ENCODE measurements around the gene ZNF397. TPM values are rescaled to one million over a fixed set of nuclear protein-coding genes. Genes with fewer than 3 reads are reported as not detected.

Gene ZNF397
- total RNA-seq, 1 experiment from 2014 or later = 35.3 TPM

DNA sequence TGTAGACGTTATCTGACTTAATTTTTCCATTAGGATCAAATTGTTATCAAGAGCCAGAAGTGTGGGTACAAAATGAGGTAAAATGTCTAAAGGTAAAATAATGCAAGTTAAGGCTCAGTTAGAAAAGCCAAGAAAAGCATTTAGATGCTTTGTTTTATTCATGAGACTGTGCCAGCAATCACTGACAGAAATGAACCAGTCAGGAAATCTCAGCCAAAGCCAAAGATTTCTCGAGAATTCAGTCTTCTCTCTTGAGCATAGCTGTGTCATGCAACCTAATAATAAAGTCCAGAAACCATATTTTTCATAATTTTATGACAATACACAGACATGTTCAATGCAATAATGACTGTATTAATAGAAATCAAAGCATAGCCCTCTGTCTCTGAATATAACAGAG, 43.5 kb upstream of the ZNF397 start:
- no peaks in the 10 kb centered on the region for H3K79me2 ChIP-seq (ENCODE audit: insufficient read depth, low read length)
- no peak overlapping the region for H3K27ac ChIP-seq (ENCODE audit: insufficient read length, low read depth, low read length)
- peaks cover 6% of the 10 kb centered on the region; the same call in 1 of the 2 replicates for H3K4me1 ChIP-seq (ENCODE audit: insufficient read depth, low read length)
- H4K91ac ChIP-seq (ENCODE audit: insufficient read length, low read depth, low read length) = no peak overlapping the region
- no peak overlapping the region for H2BK15ac ChIP-seq (ENCODE audit: low read depth, low read length)
- DNase-seq = no peak
- H3K23me2 ChIP-seq (ENCODE audit: insufficient read length, low read depth, low read length, poor library complexity, severe bottlenecking) = peaks cover 2% of the 10 kb centered on the region
- no peaks in the 10 kb centered on the region for H3K9me3 ChIP-seq (ENCODE audit: control insufficient read depth, low read depth, low read length)
- no peak overlapping the region for H3K4ac ChIP-seq (ENCODE audit: low read depth, low read length)
- no peak overlapping the region for H4K5ac ChIP-seq (ENCODE audit: insufficient read length, low read depth, low read length)
- H4K8ac ChIP-seq (replicated peaks; ENCODE audit: insufficient read length, low read depth, low read length) = no peak overlapping the region
- TF ChIP-seq, protein P1, sequence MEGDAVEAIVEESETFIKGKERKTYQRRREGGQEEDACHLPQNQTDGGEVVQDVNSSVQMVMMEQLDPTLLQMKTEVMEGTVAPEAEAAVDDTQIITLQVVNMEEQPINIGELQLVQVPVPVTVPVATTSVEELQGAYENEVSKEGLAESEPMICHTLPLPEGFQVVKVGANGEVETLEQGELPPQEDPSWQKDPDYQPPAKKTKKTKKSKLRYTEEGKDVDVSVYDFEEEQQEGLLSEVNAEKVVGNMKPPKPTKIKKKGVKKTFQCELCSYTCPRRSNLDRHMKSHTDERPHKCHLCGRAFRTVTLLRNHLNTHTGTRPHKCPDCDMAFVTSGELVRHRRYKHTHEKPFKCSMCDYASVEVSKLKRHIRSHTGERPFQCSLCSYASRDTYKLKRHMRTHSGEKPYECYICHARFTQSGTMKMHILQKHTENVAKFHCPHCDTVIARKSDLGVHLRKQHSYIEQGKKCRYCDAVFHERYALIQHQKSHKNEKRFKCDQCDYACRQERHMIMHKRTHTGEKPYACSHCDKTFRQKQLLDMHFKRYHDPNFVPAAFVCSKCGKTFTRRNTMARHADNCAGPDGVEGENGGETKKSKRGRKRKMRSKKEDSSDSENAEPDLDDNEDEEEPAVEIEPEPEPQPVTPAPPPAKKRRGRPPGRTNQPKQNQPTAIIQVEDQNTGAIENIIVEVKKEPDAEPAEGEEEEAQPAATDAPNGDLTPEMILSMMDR (conservative IDR thresholded peaks at IDR 0.05) = no peak
- no peaks in the 10 kb centered on the region for H3K9me3 Mint-ChIP-seq
- H3K9ac ChIP-seq (ENCODE audit: extremely low read depth, insufficient read length, low read length) = no peak overlapping the region
- no peak overlapping the region for H3K14ac ChIP-seq (ENCODE audit: insufficient read depth, low read length)
- no peak overlapping the region for H2BK5ac ChIP-seq (ENCODE audit: insufficient read length, low read length)
- no peak overlapping the region for H2BK20ac ChIP-seq (ENCODE audit: low read depth, low read length, poor library complexity, severe bottlenecking)
- no peaks in the 10 kb centered on the region for H3K27me3 ChIP-seq (ENCODE audit: insufficient read depth, low read length)
- H2AK5ac ChIP-seq (ENCODE audit: insufficient read length, low read length) = no peak overlapping the region
- H3K56ac ChIP-seq (ENCODE audit: insufficient read length, low read depth, low read length) = no peak overlapping the region
- H3K4me1 Mint-ChIP-seq = peaks cover 13 to 18% of the 10 kb centered on the region in 2 experiments
- H2BK120ac ChIP-seq (ENCODE audit: low read depth, low read length, poor library complexity, severe bottlenecking) = no peak overlapping the region
- H3K27ac Mint-ChIP-seq = no peak overlapping the region
- H3T11ph ChIP-seq (ENCODE audit: low read length) = no peak overlapping the region
- H3K4me3 Mint-ChIP-seq = no peak overlapping the region
- H4K20me1 ChIP-seq (ENCODE audit: control insufficient read depth, insufficient read depth, insufficient read length) = no peaks in the 10 kb centered on the region
- no peak overlapping the region for H3K23ac ChIP-seq (ENCODE audit: insufficient read length, low read depth, low read length)
- no peaks in the 10 kb centered on the region; a peak in 1 of 7 replicates for H3K36me3 Mint-ChIP-seq (ENCODE audit: insufficient read depth in 1 of 3, low read depth in 3 of 3)
- H3K18ac ChIP-seq (ENCODE audit: insufficient read length, low read depth, low read length) = no peak overlapping the region
- no peaks in the 10 kb centered on the region for H3K79me1 ChIP-seq (ENCODE audit: insufficient read depth, low read depth, low read length, poor library complexity, severe bottlenecking)
- no CpG with 5 or more reads among the region's 2 CpGs for WGBS (ENCODE audit: extremely low coverage, insufficient read length, low lambda C conversion rate)
- H3K4me2 ChIP-seq (ENCODE audit: insufficient read depth, insufficient read length, low read length) = no peak overlapping the region
- no peak overlapping the region for H2AFZ ChIP-seq (ENCODE audit: low read length)
- no peaks in the 10 kb centered on the region for H3K27me3 Mint-ChIP-seq (ENCODE audit: low read depth)
- H2BK12ac ChIP-seq (ENCODE audit: insufficient read length, low read depth, low read length) = no peak overlapping the region

Data from H9 (cell line).